Endothelial cell of umbilical vein (primary cell): Measurements from ENCODE around the gene PCDHA13. TPM values are rescaled to one million over a fixed set of nuclear protein-coding genes. Genes with fewer than 3 reads are reported as not detected.
"Not testable (repeated sequence)": the region's sequence is repeated elsewhere in the genome, so short reads cannot be mapped to it uniquely, and the experiment has no call there.

ENCODE experiments used
- BruUV-seq: library from RNA; stranded (reverse); fragments of 400-500 nt; replicated peaks from 2 replicates; lab custom pipeline; 2021; lab: Mats Ljungman, UMichigan
- CTCF ChIA-PET: fragments of 300-600, 350-600 bp; sonication (Branson Sonifier 250); formaldehyde crosslinking; loops from one replicate; lab custom pipeline; 2021; ENCODE audit warnings: antibody characterized with exemption, inconsistent platforms; lab: Charles Lee
- POLR2A ChIA-PET: fragments of 300-600, 350-600 bp; sonication (Branson Sonifier 250); formaldehyde crosslinking; loops from one replicate; lab custom pipeline; 2021; ENCODE audit warnings: antibody characterized with exemption, inconsistent platforms; lab: Charles Lee
- DNase-seq: peaks from one replicate; pipeline ENCODE4 v3.0.0-alpha.2; 2011; ENCODE audit warnings: low read depth, low spot score
- FAIRE-seq: peaks from 2 replicates; lab custom pipeline; 2011; peaks lifted over from hg19 to GRCh38; lab: Jason Lieb, UNC
- H2AFZ ChIP-seq: 2 replicates; pipeline ENCODE4 v1.6.0; 2012; ENCODE audit warnings: low read depth, low read length, control low read depth, inconsistent platforms
- H3K27ac ChIP-seq: 2 replicates; pipeline ENCODE4 v1.5.1; 2011; ENCODE audit warnings: low read depth, mild to moderate bottlenecking, control low read depth, low read length, moderate library complexity; ENCODE audit not compliant: insufficient read depth
- H3K27me3 ChIP-seq, 2 experiments: 2 replicates each; pipeline versions ENCODE4 v1.6.0 to v1.6.1; 2011; ENCODE audit warnings: low read length in 2 of 2, mixed read lengths in 1 of 2; ENCODE audit not compliant: control insufficient read depth in 2 of 2, insufficient read depth in 2 of 2
- H3K36me3 ChIP-seq, 2 experiments: 2 replicates in 1 of 2; 3 replicates in 1 of 2; pipeline ENCODE4 v1.5.1; 2011; ENCODE audit warnings: low read length in 2 of 2, mild to moderate bottlenecking in 1 of 2, moderate library complexity in 1 of 2; ENCODE audit not compliant: control insufficient read depth in 2 of 2, insufficient read depth in 2 of 2; ENCODE audit errors: extremely low read depth in 1 of 2
- H3K4me1 ChIP-seq: 3 replicates; pipeline ENCODE4 v1.5.1; 2011; ENCODE audit warnings: mild to moderate bottlenecking, low read length; ENCODE audit not compliant: control insufficient read depth, insufficient read depth; ENCODE audit errors: extremely low read depth
- H3K4me2 ChIP-seq: 2 replicates; pipeline ENCODE4 v1.6.1; 2011; ENCODE audit warnings: low read length, control low read depth, mixed read lengths; ENCODE audit not compliant: insufficient read depth
- H3K4me3 ChIP-seq, 3 experiments: fragments of 200-600 bp in 1 of 3; sonication (generic), shearing (Covaris generic) in 1 of 3; replicated peaks in 1 of 3; 2 replicates each; pipeline ENCODE4 v1.5.1; 2011 to 2016; ENCODE audit warnings: control low read depth in 3 of 3, low read length in 3 of 3, mild to moderate bottlenecking in 2 of 3, inconsistent platforms in 1 of 3, low read depth in 1 of 3, moderate library complexity in 1 of 3; ENCODE audit not compliant: insufficient read depth in 1 of 3
- H3K79me2 ChIP-seq: 2 replicates; pipeline ENCODE4 v1.6.0; 2012; ENCODE audit warnings: low read length, inconsistent platforms; ENCODE audit not compliant: control insufficient read depth, insufficient read depth
- H3K9ac ChIP-seq: replicated peaks from 2 replicates; pipeline ENCODE3; 2011; ENCODE audit warnings: low read length, control low read depth; ENCODE audit not compliant: insufficient read depth; ENCODE audit errors: extremely low read depth
- H3K9me1 ChIP-seq: replicated peaks from 3 replicates; pipeline ENCODE4 v1.6.0; 2011; ENCODE audit warnings: mild to moderate bottlenecking, low read length; ENCODE audit not compliant: control insufficient read depth, insufficient read depth; ENCODE audit errors: extremely low read depth
- H3K9me3 ChIP-seq: replicated peaks from 2 replicates; pipeline ENCODE4 v1.5.1; 2012; ENCODE audit warnings: low read length, inconsistent platforms; ENCODE audit not compliant: control insufficient read depth, insufficient read depth
- H4K20me1 ChIP-seq: replicated peaks from 2 replicates; pipeline ENCODE3; 2011; ENCODE audit warnings: mild to moderate bottlenecking, low read length; ENCODE audit not compliant: control insufficient read depth, insufficient read depth; ENCODE audit errors: extremely low read depth
- EZH2 ChIP-seq: IDR thresholded peaks from 2 replicates; pipeline ENCODE4 v1.6.1; 2012; ENCODE audit warnings: borderline replicate concordance, low read depth, mild to moderate bottlenecking, moderate library complexity, low read length, inconsistent platforms; ENCODE audit not compliant: severe bottlenecking
- GATA2 ChIP-seq: IDR thresholded peaks from 2 replicates; pipeline ENCODE4 v1.7.0; 2011; ENCODE audit warnings: low read depth, mild to moderate bottlenecking, moderate library complexity, mixed read lengths, low read length; ENCODE audit not compliant: insufficient read length, insufficient read depth
- POLR2A ChIP-seq: IDR thresholded peaks from 2 replicates; pipeline ENCODE4 v1.6.1; 2012; ENCODE audit warnings: low read depth, mild to moderate bottlenecking, control low read depth, low read length
- dilution Hi-C: fragments of 300-500 bp; cut with MboI; formaldehyde crosslinking; loops from one replicate; pipeline ENCODE4 v1.15.0; 2019; ENCODE audit warnings: low sequenced_read_pairs; ENCODE audit not compliant: extremely low pct_ligation_motif_present
- intact Hi-C: fragments of 100-400 bp; cut with micrococcal nuclease; formaldehyde crosslinking; loops from one replicate; pipeline ENCODE4 v1.10.0; 2022
- polyA plus RNA-seq, 4 experiments: library from polyadenylated mRNA; depleted of rRNA in 3 of 4; stranded (reverse) in 3 of 4; unstranded in 1 of 4; fragments of >200 nt; gene quantifications; 2 replicates each; pipeline versions ENCODE4 v1.2.1 to v1.2.3, GENCODE V29; 2011 to 2012; ENCODE audit warnings: missing spikeins in 1 of 4
- total RNA-seq: library from RNA; stranded (reverse); gene quantifications from 2 replicates; pipeline ENCODE4 v1.2.3, GENCODE V29; 2021

PCDHA13 gene
- total and polyA plus RNA-seq, 2 donors (not counting 3 experiments of a cell fraction or from before 2014, with no cell fraction given) = not detected

DNA sequence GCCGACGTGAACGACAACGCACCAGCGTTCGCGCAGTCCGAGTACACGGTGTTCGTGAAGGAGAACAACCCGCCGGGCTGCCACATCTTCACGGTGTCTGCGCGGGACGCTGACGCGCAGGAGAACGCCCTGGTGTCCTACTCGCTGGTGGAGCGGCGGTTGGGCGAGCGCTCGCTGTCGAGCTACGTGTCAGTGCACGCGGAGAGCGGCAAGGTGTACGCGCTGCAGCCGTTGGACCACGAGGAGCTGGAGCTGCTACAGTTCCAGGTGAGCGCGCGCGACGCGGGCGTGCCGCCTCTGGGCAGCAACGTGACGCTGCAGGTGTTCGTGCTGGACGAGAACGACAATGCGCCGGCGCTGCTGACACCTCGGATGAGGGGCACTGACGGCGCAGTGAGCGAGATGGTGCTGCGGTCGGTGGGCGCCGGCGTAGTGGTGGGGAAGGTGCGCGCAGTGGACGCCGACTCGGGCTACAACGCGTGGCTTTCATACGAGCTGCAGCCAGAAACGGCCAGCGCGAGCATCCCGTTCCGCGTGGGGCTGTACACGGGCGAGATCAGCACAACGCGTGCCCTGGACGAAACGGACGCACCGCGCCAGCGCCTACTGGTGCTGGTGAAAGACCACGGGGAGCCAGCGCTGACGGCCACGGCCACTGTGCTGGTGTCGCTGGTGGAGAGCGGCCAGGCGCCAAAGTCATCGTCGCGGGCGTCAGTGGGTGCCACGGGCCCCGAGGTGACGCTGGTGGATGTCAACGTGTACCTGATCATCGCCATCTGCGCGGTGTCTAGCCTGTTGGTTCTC is 31.9 kb upstream of the PCDHA13 start:
- H3K36me3 ChIP-seq, H3K79me2 ChIP-seq, intact Hi-C loops, H3K9me3 ChIP-seq, H3K9me1 ChIP-seq, H3K4me1 ChIP-seq, H4K20me1 ChIP-seq, DNase-seq, H3K27ac ChIP-seq, POLR2A ChIA-PET, H2AFZ ChIP-seq, H3K9ac ChIP-seq, FAIRE-seq, H3K27me3 ChIP-seq, dilution Hi-C loops, CTCF ChIA-PET, H3K4me3 ChIP-seq, BruUV-seq, H3K4me2 ChIP-seq: not testable (repeated sequence)

DNA sequence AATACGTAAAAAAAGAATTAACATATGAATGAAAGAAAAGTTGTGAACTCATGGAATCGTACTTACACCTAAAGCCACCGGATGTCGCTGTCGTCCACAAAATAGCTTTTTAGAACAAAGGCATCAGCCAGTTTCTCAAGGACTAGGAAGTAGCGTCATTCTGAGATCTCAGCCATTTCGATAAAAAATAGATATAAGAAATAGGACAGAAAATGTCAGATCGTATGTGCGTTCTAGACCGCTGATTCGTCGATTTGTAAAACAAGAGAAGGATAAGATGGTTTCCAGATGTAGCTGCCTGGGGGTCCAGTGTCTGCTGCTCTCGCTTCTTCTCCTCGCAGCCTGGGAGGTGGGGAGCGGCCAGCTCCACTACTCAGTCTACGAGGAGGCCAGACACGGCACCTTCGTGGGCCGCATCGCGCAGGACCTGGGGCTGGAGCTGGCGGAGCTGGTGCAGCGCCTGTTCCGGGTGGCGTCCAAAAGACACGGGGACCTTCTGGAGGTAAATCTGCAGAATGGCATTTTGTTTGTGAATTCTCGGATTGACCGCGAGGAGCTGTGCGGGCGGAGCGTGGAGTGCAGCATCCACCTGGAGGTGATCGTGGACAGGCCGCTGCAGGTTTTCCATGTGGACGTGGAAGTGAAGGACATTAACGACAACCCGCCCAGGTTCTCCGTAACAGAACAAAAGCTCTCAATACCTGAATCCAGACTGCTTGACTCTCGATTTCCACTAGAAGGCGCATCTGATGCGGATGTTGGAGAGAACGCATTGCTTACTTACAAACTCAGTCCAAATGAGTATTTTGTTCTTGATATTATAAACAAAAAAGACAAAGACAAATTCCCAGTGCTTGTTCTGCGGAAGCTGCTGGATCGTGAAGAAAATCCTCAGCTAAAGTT is 25.9 kb upstream of the PCDHA13 start, which contains the start of gene PCDHA10:
TSS of gene PCDHA10 (plus strand) at position 126 of the 903 bp plus-strand sequence. CDS start at position 278, 152 bp downstream.
- no peak for TF ChIP-seq POLR2A
- no peak for TF ChIP-seq GATA2
- TF ChIP-seq EZH2 = no peak
- dilution Hi-C loops (no loop called here), intact Hi-C loops (no loop called here)
- Histone ChIP-seq H3K36me3 (no peaks in the 10 kb centered on the region), H3K79me2 (no peaks in the 10 kb centered on the region), H3K4me2 (no peak within 1 kb of the TSS), H3K27ac (no peak within 1 kb of the TSS), H3K27me3 (no peaks in the 10 kb centered on the region), H3K4me1 (no peaks in the 10 kb centered on the region), H2AFZ (no peak within 1 kb of the TSS), H3K4me3 (no peak within 1 kb of the TSS), H3K9me1 (no peaks in the 10 kb centered on the region), H3K9ac (no peak within 1 kb of the TSS), H4K20me1 (no peaks in the 10 kb centered on the region), H3K9me3 (no peaks in the 10 kb centered on the region)
- ChIA-PET CTCF (interaction anchor here (1.1 to 1.8 kb wide), 3 partner anchors 13 to 185 kb away, joined by 5 to 6 read pairs (median 6); no protein-coding TSS in a partner anchor), POLR2A (no interaction called here)
- peak; percentile 35 for DNase-seq
- no TSS peak for BruUV-seq
- FAIRE-seq = no peak
